Type B pancreatic cell (in vitro differentiated cells): ENCODE results near the gene MYDGF. TPM values are rescaled to one million over a fixed set of nuclear protein-coding genes. Genes with fewer than 3 reads are reported as not detected.
A peak's percentile ranks its signal among the peaks of the same experiment; 100 is the strongest.

ENCODE experiments used
- DNase-seq: peaks from one replicate; pipeline ENCODE4 v3.0.0; 2021; ENCODE audit warnings: mixed read lengths; ENCODE audit not compliant: unreplicated experiment; ENCODE audit errors: extremely low spot score
- H3K27ac Mint-ChIP-seq: 2 replicates; pipeline ENCODE4 v1.8.0; 2021; ENCODE audit warnings: mild to moderate bottlenecking, mixed read lengths
- H3K27me3 Mint-ChIP-seq: 2 replicates; pipeline ENCODE4 v1.8.0; 2021; ENCODE audit warnings: mixed read lengths
- H3K36me3 Mint-ChIP-seq: 2 replicates; pipeline ENCODE4 v1.8.0; 2021; ENCODE audit warnings: mixed read lengths
- H3K4me1 Mint-ChIP-seq: one replicate; pipeline ENCODE4 v1.8.0; 2021; ENCODE audit warnings: mixed read lengths; ENCODE audit not compliant: unreplicated experiment
- H3K4me3 Mint-ChIP-seq: 2 replicates; pipeline ENCODE4 v1.8.0; 2021; ENCODE audit warnings: mild to moderate bottlenecking, mixed read lengths
- H3K9me3 Mint-ChIP-seq: 2 replicates; pipeline ENCODE4 v1.8.0; 2021; ENCODE audit warnings: mixed read lengths
- total RNA-seq: library from RNA; stranded (reverse); gene quantifications from 2 replicates; pipeline ENCODE4 v1.2.1, GENCODE V29; 2021; ENCODE audit warnings: low replicate concordance
- TF ChIP-seq, protein P1 (sequence below): fragments of 200-600 bp; sonication (generic); conservative IDR thresholded peaks from 2 replicates; pipeline ENCODE4 v1.5.0; 2021; ENCODE audit warnings: antibody characterized with exemption, mild to moderate bottlenecking

MYDGF gene
- total RNA-seq, 1 donor from 2014 or later: 57.5 TPM

DNA sequence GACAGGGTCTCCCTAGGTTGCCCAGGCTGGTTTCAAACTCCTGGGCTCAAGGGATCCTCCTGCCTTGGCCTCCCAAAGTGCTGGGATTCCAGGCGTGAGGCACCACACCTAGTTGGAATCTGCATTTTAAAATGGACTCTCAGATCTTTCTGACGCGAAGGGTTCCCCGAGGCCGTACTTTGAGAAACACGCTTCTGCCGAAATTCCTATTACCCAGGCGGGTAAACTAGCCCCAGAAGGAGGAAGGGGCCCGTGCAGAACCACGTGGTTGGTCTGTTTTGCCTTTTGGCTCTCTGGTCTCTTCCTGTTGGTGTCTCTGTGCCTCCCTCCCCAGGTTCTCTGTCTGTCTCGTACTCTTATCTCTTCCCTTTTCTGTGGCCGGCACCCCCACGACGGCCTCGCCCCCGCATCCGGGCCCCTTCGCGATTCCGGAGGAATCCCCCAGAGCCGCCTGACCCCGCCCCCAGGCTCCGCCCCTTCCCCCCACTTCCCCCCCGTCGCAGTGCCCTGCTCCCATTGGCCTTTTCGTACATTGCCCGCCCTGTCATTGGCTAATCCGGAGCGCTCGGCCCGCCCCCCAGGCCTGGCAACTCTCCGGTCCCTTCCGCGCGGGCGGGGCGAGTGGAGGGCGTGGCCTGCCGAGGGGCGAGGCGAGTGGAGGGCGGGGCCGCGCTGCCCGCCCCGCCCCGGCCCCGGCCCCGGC is 31.2 kb downstream of the MYDGF start, which contains the start of gene TNFAIP8L1:
Gene TNFAIP8L1 (plus strand): TSS at position 689 of the 703 bp plus-strand sequence. CDS start 12,354 bp downstream, outside the sequence.
- Mint-ChIP-seq H3K4me1 (peaks cover 3% of the 10 kb centered on the region), H3K36me3 (no peaks in the 10 kb centered on the region), H3K27me3 (no peaks in the 10 kb centered on the region), H3K4me3 (peak within 1 kb of the TSS; percentile 94), H3K27ac (peak within 1 kb of the TSS; percentile 76), H3K9me3 (no peaks in the 10 kb centered on the region)
- DNase-seq: peak; percentile 99
- TF ChIP-seq, protein P1, sequence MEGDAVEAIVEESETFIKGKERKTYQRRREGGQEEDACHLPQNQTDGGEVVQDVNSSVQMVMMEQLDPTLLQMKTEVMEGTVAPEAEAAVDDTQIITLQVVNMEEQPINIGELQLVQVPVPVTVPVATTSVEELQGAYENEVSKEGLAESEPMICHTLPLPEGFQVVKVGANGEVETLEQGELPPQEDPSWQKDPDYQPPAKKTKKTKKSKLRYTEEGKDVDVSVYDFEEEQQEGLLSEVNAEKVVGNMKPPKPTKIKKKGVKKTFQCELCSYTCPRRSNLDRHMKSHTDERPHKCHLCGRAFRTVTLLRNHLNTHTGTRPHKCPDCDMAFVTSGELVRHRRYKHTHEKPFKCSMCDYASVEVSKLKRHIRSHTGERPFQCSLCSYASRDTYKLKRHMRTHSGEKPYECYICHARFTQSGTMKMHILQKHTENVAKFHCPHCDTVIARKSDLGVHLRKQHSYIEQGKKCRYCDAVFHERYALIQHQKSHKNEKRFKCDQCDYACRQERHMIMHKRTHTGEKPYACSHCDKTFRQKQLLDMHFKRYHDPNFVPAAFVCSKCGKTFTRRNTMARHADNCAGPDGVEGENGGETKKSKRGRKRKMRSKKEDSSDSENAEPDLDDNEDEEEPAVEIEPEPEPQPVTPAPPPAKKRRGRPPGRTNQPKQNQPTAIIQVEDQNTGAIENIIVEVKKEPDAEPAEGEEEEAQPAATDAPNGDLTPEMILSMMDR: no peak

DNA sequence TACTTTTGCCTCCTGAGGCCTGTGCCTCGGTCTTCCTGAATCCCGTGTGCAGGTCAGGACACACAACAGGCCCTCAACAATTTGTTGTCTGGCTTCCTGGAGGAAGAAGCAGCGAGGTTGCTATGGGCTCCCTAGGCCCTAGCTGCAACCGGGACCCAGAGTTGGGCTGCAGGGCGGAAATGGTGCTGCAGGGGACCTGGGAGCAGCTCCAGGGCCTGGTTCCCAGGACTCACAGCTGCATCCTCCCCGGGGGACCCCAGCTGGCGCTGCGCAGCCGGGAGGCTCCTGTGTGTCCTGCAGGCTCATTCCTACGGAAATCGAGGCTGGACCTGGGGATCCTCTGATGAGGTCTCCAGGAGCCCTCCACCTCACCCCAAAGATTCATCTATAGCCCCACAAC is 31.8 kb downstream of the MYDGF start:
- TF ChIP-seq, protein P1: no peak

DNA sequence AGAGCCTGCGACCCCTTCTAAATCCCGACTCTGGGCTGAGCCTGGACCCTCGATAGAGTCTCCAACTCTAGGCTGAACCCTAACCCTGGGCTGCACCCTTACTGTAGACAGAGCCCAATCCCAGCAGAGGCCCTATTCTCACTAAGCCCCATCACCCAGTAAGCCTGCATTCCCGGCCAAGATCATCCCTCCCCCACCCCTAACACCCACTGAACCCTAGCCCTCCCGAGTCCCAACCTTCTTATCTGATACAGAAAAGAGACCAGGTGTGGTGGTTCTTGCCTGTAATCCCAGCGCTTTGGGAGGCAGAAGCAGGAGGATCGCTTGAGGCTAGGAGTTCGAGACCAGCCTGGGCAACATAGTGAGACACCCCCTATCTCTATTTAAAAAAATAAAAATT is 33.4 kb downstream of the MYDGF start:
- Mint-ChIP-seq H3K4me3 (peak overlapping the region; percentile 74), H3K4me1 (peaks cover 9% of the 10 kb centered on the region), H3K27me3 (peaks cover 5% of the 10 kb centered on the region), H3K9me3 (no peaks in the 10 kb centered on the region), H3K27ac (no peak overlapping the region), H3K36me3 (no peaks in the 10 kb centered on the region)
- DNase-seq: no peak
- TF ChIP-seq, protein P1: no peak

More for the DNA sequence above, 31.8 kb downstream of the MYDGF start:
- Mint-ChIP-seq H3K9me3 (no peaks in the 10 kb centered on the region), H3K27me3 (peaks cover 1% of the 10 kb centered on the region), H3K27ac (no peak overlapping the region), H3K4me3 (no peak overlapping the region), H3K36me3 (no peaks in the 10 kb centered on the region), H3K4me1 (peaks cover 6% of the 10 kb centered on the region)
- DNase-seq: no peak

DNA sequence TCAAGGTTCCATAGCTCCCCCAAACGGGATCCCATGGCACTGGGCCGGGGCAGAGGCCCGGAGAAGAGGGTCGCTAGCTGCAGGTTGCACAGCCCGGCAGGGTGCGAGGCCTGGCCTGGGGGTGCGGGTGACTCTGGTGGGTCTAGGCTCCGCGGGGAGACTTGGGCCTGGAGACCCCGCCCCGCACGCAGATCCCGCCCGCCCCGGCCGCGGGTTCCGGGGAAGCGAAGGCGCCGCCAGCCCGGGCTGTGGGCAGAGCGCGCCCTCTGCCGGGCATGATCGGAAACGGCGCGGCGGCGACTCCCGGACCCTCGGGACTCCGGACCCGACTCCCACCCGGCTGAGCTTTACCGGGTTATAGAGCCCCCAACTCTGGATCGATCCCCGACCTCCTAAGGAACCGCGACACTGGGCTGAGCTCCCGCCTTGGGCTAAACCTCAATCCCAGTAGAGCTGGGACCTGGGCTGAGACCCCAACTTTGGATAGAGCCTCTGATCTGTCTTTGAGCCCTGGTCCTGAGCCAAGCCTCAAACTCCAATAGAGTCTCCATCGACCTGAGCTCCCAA is 33.9 kb downstream of the MYDGF start:
- Mint-ChIP-seq H3K4me1 (peaks cover 9% of the 10 kb centered on the region), H3K4me3 (peak overlapping the region; percentile 74), H3K36me3 (no peaks in the 10 kb centered on the region), H3K9me3 (no peaks in the 10 kb centered on the region), H3K27me3 (peaks cover 5% of the 10 kb centered on the region), H3K27ac (no peak overlapping the region)
- peak; percentile 86 for DNase-seq
- TF ChIP-seq, protein P1: peak; percentile 99

DNA sequence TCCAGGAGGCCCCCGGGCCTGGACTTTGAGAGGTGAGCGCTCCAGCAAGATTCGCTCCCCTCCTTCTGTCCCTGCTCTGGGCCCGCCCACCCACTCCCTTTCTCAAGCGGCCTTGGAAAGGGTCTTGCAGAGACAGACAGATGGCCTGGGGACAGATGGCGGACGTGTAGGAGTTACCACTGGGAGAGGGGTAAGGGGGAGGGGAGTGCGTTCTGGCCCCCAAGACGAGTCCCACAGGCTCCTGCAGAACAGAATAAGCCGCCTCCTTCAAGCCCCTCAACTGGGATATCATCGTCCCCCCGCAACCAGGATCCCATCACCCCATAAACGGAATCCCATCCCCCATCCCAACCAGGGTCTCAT is 34.4 kb downstream of the MYDGF start:
- H3K27me3 Mint-ChIP-seq: peaks cover 5% of the 10 kb centered on the region
- TF ChIP-seq, protein P1: no peak
- no peak for DNase-seq

More for the DNA sequence above, 34.4 kb downstream of the MYDGF start:
- Mint-ChIP-seq H3K4me3 (peak overlapping the region; percentile 68), H3K4me1 (peaks cover 9% of the 10 kb centered on the region), H3K9me3 (no peaks in the 10 kb centered on the region), H3K27ac (no peak overlapping the region), H3K36me3 (no peaks in the 10 kb centered on the region)
